Fibroblast of skin of right biceps (primary cell): ENCODE data around the gene ATRN.
"Not testable (repeated sequence)": the region's sequence is repeated elsewhere in the genome, so short reads cannot be mapped to it uniquely, and the experiment has no call there.

ENCODE experiments used
- DNase-seq: peaks from one replicate; pipeline ENCODE4 v3.0.0-alpha.2; 2013

ATRN gene

DNA sequence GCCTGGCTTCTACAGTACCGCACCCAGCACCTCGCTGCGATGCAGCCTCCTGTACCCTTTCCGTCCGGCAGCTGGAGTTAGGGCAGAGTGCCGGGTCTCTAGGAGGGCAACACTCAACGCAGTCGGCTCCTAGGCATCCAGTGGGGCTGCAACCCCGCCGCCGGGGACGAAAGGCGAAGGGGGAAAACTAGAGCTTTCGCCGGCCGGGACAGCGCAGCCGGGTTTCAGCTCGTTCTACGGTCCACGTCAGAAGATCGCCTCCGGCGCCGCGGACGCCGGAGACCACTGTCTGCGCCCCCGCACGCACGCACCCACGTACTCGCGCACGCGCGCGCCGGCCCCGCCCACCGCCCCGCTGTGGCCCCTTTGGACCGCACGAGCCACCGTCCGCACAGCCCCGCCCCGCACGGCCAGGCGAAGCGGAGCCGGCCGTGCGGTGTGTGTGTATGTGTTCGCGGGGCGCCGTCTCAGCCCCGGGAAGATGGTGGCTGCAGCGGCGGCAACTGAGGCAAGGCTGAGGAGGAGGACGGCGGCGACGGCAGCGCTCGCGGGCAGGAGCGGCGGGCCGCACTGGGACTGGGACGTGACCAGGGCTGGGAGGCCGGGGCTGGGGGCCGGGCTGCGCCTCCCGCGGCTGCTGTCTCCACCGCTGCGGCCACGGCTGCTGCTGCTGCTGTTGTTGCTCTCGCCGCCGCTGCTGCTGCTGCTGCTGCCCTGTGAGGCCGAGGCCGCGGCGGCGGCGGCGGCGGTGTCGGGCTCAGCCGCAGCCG, at the start of gene ATRN:
TSS of gene ATRN (plus strand) at position 392 of the 770 bp plus-strand sequence. CDS start at position 482, 90 bp downstream.
- peak; percentile 92 for DNase-seq

DNA sequence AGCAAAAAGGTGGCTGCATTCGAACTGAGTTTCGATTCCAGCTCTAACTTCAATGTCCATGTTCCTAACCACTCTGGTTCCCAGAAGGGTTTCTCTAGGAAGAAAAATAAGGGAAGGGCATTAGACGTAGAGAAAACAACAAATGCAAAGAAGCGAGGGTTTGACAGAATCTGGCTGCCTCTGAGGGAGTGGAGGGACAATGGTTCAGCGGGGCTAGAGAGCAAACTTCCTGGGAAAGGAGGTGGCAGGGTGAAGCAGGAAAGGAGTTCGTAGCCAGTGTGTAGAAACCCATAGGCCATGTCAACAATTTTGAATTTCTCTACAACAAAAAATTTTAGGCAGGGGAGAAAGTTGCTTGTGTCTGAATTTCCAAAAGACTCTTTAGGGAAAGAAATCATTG, 48.8 kb upstream of the ATRN start:
- DNase-seq, result no peak

DNA sequence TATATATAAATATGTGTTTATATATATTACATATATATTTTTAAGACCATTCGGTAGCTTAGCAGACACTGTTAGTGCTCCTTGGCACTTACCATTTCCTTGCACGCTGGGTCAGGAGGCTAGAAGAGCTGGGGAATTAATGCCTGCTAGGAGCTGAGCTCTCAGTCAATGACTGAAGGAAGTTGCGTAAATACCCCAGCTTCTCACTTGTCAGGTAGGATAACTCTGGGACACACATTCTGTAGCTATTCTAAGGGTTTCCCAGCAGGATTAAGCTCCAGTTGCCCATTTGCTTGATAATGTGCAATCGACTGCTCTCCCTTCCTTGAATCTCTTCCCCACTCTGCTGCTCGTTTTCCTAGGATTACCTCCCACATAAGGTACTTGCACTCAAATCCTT, 47.7 kb upstream of the ATRN start:
- DNase-seq, result no peak

DNA sequence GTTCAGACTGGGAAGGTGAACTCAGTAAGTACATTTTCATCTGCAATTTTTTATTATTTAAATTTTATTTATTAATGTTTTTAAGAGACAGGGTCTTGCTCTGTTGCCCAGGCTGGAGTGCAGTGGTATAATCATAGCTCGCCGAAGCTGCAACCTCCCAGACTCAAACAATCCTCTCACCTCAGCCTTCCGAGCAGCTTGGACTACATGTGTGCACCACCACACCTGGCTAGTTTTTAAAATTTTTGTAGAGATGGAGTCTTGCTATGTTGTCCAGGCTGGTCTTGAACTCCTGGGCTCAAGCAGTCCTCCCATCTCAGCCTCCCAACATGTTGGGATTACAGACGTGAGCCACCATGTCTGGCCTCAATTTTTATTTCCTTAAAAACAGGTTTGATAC, 44.1 kb upstream of the ATRN start:
- DNase-seq, result not testable (repeated sequence)

DNA sequence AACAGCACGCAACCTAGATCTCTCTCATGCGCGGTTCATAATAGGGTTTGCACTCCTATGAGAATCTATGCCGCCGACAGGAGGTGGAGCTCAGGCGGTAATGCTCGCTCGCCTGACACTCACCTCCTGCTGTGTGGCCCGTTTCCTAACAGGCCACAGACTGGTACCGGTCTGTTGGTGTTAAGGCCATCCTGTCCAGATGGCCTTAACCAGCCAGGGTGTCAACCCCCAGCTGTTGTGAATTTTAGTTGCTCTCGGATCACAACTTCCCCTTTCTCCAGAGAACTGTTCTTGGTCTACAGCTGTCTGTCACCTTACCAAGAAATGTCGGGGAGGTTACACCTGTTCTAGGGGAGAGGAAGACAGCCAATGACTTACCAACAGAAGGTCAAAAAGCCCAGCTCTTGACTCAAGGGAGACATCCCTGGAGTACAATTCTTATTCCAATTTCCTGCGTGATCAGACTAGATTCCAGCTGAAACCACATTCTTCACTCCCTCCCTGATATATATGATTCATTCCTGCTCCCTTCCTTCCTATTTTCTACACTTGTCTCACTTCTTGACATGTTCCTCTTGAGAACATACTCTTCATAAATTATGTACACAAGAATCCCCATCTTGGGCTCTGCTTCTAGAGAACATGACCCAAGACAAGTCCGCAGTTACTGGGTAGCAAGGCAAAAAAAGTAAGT, 40.3 kb upstream of the ATRN start:
- DNase-seq, result no peak

DNA sequence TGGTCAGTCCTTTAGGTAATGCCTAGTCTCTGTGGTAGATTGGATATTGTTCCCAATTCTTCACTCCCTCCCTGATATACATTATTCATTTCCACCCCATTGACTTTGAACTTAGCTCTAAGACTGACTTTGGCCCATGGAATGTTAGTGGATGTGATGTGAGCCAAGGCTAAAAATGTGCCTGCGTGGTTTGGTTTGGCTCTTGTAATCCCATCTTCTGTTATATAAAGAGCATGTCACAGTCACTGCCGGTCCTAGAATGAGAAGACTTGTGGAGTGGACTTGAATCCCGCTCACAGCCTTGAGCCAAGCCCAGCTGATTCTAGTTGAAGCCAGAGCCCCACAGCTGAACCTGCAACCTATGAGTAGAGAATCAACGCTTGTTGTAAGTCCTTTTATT, 39.7 kb upstream of the ATRN start:
- peak; percentile 2 for DNase-seq

DNA sequence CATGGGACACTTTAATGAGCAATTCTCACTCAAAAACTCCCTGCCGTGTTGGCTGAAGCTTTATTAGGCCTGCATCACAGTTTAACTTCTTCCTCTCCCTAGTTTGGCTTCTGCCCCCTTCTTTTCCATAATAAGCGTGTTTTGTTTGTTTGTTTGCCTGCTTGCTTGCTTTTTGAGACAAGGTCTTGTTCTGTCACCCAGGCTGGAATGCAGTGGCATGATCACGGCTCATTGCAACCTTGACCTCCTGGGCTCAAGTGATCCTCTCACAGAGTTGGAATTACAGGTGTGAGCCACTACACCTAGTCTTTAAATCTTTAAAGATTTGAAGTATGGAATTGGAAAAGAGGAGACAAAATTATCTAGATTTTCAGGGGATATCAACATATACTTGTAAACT, 38.0 kb upstream of the ATRN start:
- no peak for DNase-seq

DNA sequence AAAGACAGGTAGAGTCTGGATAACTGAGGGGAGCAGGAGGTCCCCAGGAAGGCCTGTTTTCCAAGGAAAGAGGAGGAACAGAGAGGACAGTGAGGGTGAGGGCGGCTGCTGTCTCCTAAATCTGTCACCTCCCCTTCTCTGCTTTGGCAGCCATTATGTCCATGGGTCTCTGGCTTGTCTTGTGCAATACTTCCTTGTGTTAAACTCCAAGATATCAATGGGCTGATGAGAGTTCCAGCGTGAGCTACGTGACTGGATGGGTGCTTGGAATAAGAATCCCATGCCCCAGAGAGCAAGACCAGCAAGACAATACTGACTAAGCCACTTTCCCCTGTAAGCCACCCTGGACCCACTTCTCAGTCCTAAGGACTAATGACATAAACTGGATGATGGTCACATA, 37.1 kb upstream of the ATRN start:
- DNase-seq, result no peak

DNA sequence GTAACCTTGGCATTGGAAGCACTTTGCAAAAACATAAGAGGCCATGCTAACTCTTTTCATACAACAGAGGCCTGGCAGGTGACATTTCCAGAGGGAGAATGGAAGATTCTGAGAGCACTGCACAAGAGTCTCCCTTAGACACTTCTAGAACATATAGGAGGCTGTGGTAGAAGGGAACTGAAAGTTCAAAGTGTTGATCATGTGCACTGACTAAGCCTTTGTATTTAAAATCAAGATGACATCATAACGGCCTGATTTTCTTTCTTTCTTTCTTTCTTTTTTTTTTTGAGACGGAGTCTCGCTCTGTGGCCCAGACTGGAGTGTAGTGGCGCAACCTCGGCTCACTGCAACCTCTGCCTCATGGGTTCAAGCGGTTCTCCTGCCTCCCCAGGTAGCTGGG, 36.6 kb upstream of the ATRN start:
- no peak for DNase-seq

DNA sequence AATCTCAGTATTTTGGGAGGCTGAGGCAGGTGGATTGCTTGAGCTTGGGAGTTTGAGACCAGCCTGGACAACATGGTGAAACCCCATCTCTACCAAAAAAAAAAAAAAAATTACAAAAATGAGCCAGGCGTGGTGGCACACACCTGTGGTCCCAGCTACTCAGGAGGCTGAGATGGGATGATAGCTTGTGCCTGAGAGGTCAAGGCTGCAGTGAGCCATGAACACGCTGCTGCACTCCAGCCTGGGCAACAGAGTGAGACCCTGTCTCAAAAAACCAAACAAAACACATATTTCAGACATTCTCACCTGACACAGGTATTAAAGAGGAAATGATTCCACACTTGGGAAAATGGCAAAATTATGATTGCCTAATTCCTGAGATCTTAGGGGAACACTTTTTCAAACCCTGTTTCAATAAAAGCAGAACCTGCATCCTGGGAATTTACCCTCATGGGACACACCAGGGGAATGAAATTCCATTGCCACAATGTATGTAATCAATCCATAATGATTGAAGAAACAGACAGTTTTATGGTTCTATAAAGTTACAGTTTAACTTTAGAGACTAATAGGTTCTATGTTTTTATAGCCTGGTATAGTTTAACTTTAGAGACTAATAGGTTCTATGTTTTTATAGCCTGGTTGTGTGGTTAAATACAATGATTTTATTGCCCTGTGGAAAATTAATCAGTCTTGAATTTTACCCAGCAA, 33.8 kb upstream of the ATRN start:
- DNase-seq, result no peak

DNA sequence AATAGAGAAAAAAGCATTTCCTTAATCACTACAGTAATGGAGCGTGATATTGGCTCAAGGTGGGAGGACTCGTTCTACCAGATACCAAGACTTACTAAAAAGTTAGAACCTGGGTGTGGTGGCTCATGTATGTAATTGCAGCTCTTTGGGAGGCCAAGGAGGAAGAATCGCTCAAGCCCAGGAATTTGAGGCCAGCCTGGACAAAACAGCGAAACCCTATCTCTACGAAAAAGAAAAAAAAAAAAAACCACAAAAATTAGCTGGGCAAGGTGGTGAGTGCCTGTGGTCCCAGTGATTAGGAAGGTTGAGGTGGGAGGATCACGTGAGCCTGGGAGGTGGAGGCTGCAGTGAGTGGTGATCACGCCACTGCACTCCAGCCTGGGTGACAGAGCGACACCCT, 24.0 kb upstream of the ATRN start:
- DNase-seq, result no peak

DNA sequence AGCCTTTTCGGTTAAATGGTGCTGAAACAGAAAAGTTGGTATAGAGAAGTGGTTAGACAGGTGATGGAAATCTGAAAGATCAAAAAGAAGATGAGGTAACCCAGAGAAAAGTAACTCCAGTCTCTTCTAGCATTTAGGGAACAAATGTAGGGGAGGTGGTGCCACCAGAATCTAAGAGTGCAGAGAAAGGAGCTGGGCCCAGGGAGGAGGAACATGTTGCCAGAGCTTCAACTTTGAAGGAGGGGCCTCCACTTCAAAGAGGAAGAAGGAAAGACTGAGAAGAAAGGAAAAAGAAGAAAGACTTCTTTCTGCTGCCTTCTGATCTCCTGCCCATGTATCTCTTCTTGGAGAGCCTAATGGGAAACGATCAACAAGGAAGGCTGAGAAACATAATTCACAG, 23.5 kb upstream of the ATRN start:
- no peak for DNase-seq

DNA sequence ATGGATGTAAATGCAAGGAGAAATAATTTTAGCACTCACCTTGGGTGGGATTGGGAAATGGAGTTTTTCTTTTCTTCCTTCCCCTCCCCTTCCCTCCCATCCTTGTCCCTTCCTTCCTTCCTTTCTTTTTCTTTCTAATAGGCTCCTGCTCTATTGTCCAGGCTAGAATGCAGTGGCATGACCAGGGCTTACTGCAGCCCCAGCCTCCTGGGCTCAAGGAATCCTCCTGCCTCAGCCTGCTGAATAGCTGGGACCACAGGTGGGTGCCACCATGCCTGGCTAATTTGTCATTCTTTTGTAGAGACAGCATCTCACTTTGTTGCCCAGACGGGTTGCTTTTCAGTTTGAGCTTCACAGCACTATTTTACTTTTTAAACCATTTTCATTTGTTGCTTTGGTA, 21.5 kb upstream of the ATRN start:
- DNase-seq, result no peak

DNA sequence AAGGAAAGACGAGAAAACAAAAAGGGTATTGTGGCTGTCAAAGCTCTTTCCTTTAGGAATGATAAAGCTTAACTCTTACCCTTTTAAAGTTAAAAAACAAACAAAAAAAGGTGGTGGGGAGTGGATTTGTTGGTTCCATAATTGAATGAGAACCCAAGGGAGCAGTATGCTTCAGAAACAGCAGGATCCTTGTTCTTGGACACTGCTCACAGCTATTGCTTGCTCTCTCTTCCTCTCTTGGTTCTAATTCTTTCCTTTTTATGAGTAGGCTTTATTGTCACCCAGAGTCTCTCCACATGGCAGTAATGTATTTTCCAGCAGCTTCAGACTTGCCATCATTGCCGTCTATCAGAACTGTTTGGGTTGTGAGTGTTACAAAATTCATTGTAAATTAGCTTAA, 18.7 kb upstream of the ATRN start:
- DNase-seq, result no peak

DNA sequence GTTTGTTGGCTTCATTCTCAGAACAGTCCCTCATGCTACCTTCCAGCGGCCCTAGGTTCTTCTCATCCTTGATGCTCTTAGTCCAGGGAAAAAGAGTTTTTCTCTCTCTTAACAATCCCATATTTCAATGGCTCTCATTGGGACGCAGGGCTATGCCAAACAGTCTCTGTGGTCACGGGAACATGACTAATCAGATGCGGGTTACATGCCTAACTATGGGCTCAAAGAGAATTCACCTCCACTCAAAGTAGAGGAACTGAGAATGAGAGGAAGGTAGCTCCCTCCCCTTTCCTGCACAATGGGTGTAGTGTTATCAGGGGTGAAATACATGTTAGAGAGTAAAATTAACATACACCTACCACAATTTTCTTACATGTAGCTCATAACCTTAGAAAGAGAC, 18.1 kb upstream of the ATRN start:
- DNase-seq, result no peak

DNA sequence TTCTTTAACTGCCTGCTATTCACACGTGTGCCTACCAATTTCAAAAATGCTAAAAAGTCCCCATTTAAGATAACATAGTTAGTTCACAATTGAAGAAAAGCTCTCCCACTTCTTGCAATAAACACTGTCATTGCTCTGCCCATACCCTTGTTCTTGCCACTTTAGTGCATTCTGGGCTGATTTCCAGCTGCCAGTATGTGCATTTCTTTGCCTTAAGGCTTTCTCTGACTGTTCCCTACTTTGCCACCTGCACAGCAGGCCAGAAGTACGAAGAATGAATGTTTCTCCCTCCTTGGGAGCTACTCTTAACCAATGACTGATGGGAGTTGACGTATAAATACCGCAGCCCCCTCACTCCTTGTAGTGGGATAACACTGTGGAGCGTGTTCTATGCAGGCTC, 16.0 kb upstream of the ATRN start:
- DNase-seq, result no peak

DNA sequence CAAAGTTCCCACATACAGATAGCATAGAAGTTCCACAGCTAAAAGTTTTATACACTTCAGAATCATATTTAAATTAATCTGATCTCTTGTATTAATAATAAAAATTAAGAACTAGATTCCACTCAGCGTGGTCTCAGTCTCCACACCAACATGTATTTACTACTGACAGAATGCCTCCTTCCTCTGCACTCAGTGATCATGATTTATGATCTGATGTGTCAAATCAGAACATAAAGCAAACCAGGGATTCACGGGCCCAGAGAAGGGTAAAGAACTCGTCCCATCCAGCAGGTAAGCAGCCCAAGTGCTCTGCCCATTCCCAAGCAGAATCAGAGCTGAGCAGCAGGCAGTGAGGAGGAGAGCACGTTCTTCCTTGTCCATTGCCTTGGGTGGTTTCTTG, 14.2 kb upstream of the ATRN start:
- no peak for DNase-seq

DNA sequence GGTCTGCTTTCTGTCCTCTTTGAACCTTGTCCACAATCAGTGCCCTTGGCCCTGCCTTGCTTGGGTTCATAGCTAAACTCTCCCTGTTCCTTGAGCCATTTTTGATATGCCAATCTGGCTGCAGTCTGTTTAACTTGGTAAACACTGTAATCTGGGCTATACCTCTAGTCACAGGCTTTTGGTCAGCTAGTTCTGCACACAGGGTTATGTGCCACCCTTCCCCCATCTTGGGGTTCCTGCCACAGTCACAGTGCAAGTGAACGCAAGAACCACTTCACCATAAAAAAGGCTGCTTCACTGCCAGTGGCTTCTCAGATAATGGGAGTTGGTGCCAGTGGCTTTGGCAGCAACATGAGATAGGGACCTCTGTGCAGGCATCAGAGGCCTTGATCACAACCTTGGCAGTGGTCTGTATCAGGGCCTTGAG, 10.9 kb upstream of the ATRN start:
- no peak for DNase-seq

DNA sequence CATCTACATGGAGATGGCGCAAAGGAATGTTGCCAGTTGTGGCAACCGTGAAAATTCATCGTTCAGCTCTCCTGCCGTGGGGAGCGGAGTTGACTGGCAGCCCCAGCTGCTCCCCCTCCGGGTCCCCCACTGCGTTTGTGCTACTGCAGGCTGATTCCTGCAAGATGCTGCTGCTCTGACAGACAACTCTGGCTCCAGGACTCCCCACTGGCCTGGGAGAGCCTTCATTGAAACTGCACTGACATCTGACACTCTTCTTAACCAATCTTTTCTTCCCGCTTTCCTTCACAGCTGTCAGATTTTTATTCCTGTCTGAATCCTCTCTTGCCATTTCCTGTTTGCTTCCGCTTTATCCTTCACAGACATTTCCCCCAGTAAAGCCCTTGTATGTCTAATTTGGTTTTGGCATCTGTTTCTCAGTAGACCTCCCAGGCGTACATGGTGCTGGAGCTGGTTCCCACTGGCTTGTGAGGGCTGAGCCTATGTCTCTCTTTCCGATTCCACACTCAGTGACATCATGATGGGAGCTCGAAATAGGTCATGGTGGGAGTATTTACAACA, 9.5 kb upstream of the ATRN start:
- DNase-seq, result peak; percentile 40

DNA sequence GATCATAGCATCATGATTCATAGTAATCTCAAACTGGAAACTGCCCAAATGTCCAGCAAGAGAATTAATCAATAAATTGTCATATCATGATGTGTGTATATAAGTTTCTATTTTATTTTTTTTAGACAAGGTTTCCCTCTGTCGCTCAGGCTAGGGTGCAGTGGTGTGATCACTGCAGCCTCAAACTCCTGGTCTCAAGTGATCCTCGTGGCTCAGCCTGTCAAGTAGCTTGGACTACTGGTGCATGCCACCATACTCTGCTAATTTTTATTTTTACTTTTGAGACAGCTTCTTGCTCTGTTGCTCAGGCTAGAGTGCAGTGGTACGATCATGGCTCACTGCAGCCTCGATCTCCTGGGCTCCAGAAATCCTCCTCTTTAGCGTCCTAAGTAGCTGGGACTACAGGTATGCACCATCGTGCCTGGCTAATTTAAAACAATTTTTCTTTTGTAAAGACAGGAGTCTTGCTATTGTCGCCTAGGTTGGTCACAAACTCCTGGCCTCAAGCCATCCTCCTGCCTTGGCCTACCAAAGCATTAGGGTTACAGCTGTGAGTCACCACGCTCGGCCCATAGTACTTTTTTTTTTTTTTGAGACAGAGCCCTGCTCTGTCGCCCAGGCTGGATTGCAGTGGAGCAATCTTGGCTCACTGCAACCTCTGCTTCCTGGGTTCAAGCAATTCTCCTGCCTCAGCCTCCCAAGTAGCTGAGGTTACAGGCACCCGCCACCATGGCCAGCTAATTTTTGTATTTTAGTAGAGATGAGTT, 8.7 kb upstream of the ATRN start:
- peak; percentile 14 for DNase-seq

DNA sequence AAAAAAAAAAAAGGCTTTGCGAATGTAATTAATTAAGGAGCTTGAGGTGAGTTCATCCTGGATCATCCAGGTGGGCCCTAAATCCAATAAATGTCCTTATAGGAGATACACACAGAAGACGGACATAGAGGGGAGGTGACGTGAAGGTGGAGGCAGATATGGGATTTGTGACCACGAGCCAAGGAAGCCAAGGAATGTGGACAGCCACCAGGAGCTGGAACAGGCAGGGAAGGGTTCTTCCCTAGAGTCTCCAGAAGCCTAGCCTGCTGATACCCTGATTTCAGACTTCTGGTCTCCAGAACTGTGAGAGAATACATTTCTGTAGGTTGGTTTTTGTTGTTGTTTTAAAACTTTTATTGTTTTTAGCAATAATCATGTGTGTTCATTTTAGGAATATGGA, 6.7 kb upstream of the ATRN start:
- DNase-seq, result no peak

DNA sequence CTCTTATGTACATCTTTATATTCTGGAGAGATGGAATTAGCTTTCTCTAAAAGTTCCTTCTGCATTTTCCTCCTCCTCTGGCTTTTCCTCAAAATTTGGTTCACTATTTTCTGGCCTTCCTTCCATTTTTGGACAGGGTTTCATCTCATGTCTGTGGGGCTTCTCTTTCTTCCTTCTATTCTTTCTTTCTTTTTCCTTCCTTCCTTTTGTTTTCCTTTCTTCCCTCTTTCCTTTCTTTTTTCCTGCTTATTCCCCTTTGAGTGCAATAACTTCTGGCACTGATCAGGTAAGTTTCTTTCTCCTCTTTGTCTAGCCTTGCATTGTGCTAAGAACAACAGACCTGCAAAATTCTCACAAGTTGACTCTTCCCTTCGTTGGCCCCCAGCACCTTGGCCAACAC, 5.5 kb upstream of the ATRN start:
- no peak for DNase-seq

DNA sequence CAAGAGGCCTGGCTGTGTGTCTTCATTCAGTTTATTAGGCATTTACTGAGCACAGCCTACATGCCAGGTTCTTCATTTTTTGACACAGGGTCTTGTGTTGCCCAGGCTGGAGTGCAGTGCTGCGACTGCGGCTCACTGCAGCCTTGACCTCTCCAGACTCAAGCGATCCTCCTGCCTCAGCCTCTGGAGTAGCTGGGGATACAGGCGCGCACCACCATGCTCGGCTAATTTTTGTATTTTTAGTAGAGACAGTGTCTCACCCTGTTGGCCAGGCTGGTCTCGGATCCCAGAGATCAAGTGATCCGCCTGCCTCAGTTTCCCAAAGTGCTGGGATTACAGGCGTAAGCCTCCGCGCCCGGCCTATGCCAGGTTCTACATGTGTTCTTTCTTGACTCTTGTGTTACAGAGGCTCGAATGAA, 601 bp upstream of the ATRN start:
- DNase-seq, result no peak
